ENCODE data around the gene AHCYL2.

- TF ChIP-seq CTCF (conservative IDR thresholded peaks at IDR 0.05 in 1 of 2, IDR thresholded peaks at IDR 0.05 in 1 of 2; ENCODE audit: extremely low read depth in 1 of 2, insufficient read depth in 1 of 2, low read depth in 1 of 2, low read length in 2 of 2) (no peak), EZH2 (IDR thresholded peaks at IDR 0.05; ENCODE audit: borderline replicate concordance, low read length) (no peak)
Observed at GRCh38 chr7:129231666-129232065, 6.8 kb downstream of the AHCYL2 start.
